Cerebellar nuclear complex (tissue), 1 donor: Measurements from ENCODE around the gene DDA1.

ENCODE experiments used
- DNase-seq, 2 experiments: peaks; one replicate each; lab custom pipeline; 2025; lab: John Stamatoyannopoulos, UW

The DDA1 gene

GRCh38 chr19:17329366-17330261, 20.3 kb downstream of the DDA1 start:
- no peak for DNase-seq

DNA sequence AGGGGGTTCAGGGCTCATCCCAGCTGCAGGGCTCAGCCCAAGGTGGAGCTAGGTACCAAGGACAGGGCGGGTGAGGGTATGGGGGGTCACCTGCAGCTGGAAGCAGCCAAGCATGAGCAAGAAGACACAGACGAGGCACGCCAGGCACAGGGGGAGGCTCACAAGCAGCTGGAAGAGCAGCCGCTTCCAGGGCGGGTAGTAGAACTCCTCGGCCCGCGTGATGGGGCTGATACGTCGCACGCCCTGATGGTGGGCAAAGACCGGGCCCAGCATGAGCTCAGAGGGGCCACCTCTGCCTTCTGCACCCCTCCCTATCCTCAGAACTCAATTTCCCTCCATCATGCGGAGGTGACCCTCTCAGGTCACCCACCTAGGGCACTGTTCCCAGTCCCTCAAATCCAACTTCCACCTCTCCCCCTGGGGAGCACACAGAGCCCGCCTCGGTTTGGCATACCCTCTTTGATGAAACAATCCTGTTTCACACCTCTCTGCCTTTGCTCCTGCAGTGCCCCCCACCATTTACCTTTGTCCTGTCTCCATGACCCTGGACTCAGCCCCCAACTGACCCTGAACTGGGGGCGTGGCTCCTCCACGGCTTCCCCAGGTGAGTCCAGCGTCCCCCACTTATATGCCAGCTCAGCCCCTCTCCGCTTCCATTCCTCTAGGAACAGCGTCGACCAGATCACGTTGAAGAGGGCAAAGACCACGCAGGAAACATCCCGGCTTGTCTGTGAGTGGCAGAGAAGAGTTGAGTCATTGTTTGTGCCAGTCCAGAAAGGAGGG, 21.1 kb downstream of the DDA1 start:
- no peak for DNase-seq

DNA sequence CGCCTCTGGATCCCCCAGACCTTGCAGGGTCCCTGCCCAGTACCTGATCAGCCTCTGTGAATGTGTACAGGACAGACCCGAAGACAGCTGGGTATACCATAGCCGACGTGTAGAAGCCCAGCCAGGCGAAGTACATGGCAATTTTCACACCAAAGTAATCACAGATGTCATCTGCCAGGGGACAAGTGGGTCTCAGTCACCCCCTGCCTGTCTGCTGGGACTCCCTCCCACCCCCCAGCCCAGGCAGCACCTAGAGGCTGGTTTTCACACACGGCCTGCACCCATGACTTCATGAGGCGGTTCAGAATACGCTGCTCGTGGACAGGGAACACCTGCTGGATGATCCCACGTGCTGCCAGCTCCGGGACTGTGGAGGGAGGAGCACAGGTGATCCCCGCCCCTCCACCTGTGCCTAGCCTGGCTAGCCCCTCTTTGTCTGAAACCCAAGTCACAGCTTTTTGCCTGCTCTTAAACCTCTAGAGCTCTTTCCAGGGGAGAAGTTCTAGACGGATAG, 21.7 kb downstream of the DDA1 start:
- no peak for DNase-seq

GRCh38 chr19:17332360-17332676, 23.0 kb downstream of the DDA1 start:
- DNase-seq = no peak

- DNase-seq = no peak
Observed at GRCh38 chr19:17332677-17333581, 23.6 kb downstream of the DDA1 start.

DNA sequence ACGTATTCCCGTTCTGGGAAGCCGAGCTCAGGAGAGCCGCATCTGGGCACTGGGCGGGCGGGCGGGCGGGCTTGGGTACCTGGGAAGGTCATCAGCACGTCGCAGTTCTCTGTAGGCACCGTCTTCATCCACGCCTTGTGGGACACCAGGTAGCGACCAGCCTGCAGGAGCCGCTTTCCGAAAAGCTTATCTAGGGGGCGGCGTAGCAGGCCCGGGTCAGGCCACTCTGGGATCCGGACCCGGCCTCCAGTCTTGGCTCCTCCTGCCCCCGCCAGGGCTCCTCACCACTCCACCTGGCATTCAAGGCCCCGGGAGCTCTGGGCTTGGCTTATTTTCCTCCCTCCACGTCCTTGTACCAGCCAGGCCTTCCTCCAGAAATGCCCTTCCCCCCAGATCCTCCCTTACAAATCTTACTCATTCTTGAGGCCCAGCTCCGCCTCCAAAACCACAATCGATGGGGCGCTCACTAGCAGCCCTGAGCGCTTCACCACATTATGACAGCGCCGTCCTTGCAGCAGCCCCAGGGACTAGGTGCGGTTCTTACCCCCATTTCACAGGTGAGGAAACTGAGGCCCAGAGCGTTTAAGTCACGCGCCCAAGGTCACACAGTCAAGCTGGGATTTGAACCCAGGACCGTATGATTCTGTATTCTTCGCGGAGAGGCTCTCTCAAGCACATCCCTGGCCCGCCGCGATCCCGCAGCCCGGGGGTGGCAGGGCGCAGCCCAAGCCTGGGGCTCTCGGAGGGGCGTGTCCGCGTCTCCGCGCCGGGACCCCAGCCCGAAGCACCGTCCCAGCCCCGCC, 24.4 kb downstream of the DDA1 start:
- DNase-seq = no peak

DNA sequence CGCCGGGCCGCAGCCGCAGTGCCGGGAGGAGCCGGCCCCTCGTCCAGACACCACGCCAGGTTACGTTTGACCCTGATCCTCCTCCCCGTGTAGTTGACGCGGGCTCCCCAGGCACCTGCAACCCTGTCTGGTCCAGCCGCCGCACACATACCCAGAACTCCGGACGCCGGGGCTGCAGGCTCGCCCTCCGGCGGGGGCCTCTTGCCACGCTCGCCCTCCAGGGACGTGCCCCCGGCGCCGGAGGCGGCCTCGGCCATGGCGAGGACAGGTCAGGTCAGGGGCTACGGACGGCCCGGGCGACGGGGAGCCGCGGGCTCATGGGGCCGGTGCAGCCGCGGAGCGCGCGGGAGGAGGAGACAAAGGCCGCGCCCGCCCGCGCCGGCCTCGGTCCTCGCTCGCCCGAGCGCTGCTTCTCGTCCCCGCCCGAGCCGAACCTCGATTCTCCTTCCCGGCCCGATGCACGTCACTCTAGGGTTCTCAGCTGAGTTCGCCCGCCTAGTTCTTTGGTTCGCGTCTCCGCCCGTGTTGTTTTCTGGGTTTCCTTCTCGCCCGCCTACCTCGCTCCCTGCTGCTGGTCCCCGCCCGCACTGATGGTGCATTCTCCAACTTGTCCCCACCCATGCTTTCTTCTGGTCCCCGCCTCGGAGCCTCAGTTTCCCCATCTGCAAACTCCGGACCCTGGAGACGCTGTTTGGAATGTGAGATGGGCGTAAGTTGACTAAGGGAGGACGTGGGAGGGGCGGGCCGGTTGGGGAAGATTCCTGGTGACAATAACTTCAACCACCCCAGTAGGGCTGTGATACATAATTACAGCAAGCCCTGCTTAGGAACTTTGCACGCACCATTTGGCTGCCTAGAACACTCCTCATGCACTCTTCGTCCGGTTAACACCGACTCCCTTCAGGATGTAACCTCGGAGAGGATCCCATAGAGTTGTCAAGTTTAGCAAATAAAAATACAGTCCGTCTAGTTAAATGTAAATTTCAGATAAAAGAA, 25.3 kb downstream of the DDA1 start, which contains the start of gene ANO8:
Gene ANO8 (minus strand): TSS at position 442 of the 996 bp plus-strand sequence. CDS start 185 bp downstream, at position 257.
- DNase-seq = peak; percentile 47 to 93

GRCh38 chr19:17335575-17335974, 26.2 kb downstream of the DDA1 start:
- no peak for DNase-seq

DNA sequence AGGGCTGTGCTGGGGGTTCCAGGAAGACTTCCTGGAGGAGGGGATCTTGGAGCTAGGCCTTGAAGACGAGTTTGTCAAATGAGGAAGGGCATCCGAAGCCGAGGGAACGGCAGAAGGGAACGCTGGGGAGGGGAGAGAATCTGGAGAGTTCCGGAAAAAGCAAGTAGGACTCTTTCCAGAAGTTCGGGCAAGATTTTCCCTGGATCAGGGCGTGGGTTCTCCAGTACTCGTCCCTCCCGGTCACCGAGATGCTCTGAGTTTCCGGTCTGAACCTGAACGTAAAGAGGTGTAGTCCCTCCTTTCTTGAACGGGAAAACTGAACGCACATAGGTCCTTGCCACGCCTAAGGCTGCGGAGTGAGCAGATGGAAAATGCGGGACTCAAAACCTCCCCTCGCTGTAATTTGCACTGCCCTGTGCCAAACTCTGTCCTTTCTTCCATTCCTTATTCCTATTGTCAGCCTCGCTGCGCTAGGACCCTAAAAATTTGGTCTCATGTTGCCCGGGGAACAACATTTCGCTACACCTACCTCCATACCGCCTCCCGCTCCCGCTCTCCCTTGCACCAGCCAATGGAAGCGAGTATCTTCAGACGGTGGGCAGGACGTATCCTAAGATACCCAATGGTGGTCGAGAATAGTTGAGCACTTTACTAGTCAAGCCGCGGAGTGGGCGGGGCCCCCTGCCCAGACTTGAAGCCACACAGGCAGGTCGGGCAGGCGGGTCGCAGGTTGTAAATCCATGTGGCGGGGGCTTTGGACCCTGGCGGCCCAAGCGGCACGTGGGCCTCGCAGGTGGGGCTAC, 27.7 kb downstream of the DDA1 start, which contains the start of gene GTPBP3:
Gene GTPBP3 (plus strand): TSS at position 682 of the 803 bp plus-strand sequence. CDS start 59 bp downstream, at position 741.
- DNase-seq = peak; percentile 95 to 97

- no peak for DNase-seq
Observed at GRCh38 chr19:17337675-17338432, 28.5 kb downstream of the DDA1 start.

DNA sequence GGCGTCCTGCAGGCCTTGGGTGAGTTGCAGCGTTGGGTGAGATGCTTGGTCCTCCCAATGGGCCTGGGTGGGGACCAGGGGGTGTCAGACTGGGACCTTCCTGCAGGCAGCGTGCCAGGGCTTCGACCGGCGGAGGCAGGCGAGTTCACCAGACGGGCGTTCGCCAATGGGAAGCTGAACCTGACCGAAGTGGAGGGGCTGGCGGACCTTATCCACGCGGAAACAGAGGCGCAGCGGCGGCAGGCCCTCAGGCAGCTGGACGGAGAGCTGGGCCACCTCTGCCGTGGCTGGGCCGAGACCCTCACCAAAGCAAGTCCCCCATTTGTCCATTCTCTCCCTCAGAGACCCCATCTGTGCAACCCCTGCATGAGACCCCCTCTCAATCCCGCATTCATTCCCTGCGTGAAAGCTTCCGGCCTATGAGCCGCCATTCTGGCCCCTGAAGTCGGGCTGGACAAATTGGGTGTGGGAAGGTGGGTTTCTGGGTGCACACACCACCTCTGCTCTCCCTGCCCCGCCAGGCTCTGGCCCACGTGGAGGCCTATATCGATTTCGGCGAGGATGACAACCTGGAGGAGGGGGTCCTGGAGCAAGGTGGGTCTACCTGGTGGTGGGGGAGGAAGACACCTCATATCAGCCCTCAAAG, 29.2 kb downstream of the DDA1 start:
- DNase-seq = no peak

DNA sequence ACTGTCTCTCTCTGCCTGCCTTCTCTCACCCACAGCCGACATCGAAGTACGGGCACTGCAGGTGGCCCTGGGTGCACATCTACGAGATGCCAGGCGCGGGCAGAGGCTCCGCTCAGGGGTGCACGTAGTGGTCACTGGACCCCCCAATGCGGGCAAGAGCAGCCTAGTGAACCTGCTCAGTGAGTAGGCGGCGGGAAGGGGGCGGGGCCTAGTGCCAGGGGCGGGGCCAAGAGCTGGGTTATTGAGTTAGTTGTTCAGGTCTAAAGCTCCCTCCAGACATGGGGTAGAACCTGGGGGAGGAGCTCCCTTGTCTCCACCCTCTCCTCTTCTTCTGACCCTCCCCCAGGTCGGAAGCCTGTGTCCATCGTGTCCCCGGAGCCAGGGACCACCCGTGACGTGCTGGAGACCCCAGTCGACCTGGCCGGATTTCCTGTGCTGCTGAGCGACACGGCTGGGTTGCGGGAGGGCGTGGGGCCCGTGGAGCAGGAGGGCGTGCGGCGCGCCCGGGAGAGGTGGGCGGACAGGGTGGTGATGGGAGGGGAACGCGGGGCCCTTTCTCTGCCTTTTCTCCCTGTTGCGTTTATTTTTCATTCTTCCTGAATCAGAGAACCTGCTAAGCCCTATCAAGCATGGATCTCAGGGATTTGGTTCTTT, 29.9 kb downstream of the DDA1 start:
- DNase-seq = no peak

DNA sequence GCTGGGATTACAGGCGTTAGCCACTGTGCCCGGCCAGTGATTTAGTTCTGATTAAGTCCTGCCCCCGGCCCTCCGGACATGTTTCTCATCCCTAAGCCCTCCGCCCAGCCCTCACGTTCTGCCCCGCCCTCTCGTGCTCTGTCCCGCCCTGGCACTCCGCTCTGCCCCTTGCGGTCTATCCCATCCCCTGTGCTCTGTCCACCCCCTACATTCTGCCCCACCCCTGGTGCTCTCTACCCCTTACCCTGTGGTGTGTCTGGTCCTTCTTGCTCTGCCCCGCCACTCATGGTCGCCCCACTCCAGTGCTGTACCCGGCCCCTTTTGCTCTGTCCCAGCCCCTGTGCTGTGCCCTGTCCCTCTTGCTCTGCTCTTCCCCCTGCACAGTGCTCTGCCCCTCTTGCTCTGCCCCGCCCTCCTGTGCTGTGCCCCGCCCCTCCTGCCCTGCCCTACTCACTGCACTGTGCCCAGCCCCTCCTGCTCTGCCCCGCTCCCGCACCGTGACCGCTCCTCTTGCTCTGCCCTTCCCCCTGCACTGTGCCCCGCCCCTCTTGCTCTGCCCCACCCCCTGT, 31.0 kb downstream of the DDA1 start:
- no peak for DNase-seq

DNA sequence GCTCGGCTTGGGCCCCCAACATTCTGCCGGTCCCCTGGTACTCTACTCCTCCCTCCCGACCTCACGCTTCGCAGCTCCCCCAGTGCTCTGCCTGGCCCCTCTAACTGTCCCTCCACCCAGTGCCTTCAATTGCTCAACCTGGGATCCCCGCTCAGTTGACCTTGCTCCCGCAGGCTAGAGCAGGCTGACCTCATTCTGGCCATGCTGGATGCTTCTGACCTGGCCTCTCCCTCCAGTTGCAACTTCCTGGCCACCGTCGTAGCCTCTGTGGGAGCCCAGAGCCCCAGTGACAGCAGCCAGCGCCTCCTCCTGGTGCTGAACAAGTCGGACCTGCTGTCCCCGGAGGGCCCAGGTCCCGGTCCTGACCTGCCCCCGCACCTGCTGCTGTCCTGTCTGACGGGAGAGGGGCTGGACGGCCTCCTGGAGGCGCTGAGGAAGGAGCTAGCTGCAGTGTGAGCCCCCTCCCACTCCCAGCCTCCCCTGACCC, 31.6 kb downstream of the DDA1 start:
- no peak for DNase-seq

- no peak for DNase-seq
Observed at GRCh38 chr19:17341386-17341785, 32.0 kb downstream of the DDA1 start.

- DNase-seq = no peak
Observed at GRCh38 chr19:17341845-17342244, 32.5 kb downstream of the DDA1 start.
